ENCODE data around the gene OBP2B.
"Not testable (repeated sequence)": the region's sequence is repeated elsewhere in the genome, so short reads cannot be mapped to it uniquely, and the experiment has no call there.

OBP2B gene

GRCh38 chr9:133208880-133209300 is at the start of gene OBP2B:
OBP2B (minus strand) TSS chr9:133209250; CDS start chr9:133209199, 51 bp downstream.
- DNase-seq (ENCODE audit: low read depth); H3K4me3 ChIP-seq (ENCODE audit: low read length): not testable (repeated sequence)

- TF ChIP-seq CTCF (conservative IDR thresholded peaks at IDR 0.05; ENCODE audit: low read depth, low read length), result no peak
- peak; percentile 11 for DNase-seq (ENCODE audit: low read depth)
- no peak overlapping the region for H3K4me3 ChIP-seq (ENCODE audit: low read length)
These were observed 49.3 kb upstream of the OBP2B start for GRCh38 chr9:133258061-133259015.

GRCh38 chr9:133257465-133257956 is 48.5 kb upstream of the OBP2B start:
- no peak for DNase-seq (ENCODE audit: low read depth)

GRCh38 chr9:133256686-133257091 is 47.6 kb upstream of the OBP2B start:
- no peak for DNase-seq (ENCODE audit: low read depth)
- H3K4me3 ChIP-seq (ENCODE audit: low read length), result no peak overlapping the region
- TF ChIP-seq CTCF (conservative IDR thresholded peaks at IDR 0.05; ENCODE audit: low read depth, low read length), result no peak

More at GRCh38 chr9:133257465-133257956, 48.5 kb upstream of the OBP2B start:
- no peak overlapping the region for H3K4me3 ChIP-seq (ENCODE audit: low read length)
- TF ChIP-seq CTCF (conservative IDR thresholded peaks at IDR 0.05; ENCODE audit: low read depth, low read length), result no peak

GRCh38 chr9:133256136-133256461 is 47.0 kb upstream of the OBP2B start:
- no peak for TF ChIP-seq CTCF (conservative IDR thresholded peaks at IDR 0.05; ENCODE audit: low read depth, low read length)
- DNase-seq (ENCODE audit: low read depth), result no peak
- H3K4me3 ChIP-seq (ENCODE audit: low read length), result no peak overlapping the region

- DNase-seq (ENCODE audit: low read depth), result no peak
- no peak overlapping the region for H3K4me3 ChIP-seq (ENCODE audit: low read length)
- TF ChIP-seq CTCF (conservative IDR thresholded peaks at IDR 0.05; ENCODE audit: low read depth, low read length), result no peak
These were observed 46.5 kb upstream of the OBP2B start for GRCh38 chr9:133255371-133256135.

- no peak overlapping the region for H3K4me3 ChIP-seq (ENCODE audit: low read length)
- TF ChIP-seq CTCF (conservative IDR thresholded peaks at IDR 0.05; ENCODE audit: low read depth, low read length), result no peak
- no peak for DNase-seq (ENCODE audit: low read depth)
These were observed 45.4 kb upstream of the OBP2B start for GRCh38 chr9:133254471-133254870.

Measured in retinal pigment epithelial cell (primary cell).